ENCODE results near the gene MPP3. TPM values are rescaled to one million over a fixed set of nuclear protein-coding genes. Genes with fewer than 3 reads are reported as not detected.

Gene MPP3
- total and polyA plus RNA-seq, 7 experiments from 2014 or later: 0.32 to 1.4 TPM; not detected in 5

GRCh38 chr17:43812396-43813265 lies 20.3 kb downstream of the MPP3 start:
- CTCF ChIA-PET: no interaction called here
- POLR2A ChIA-PET: no interaction called here
- H3K36me3 ChIP-seq (ENCODE audit: control insufficient read depth in 2 of 3, insufficient read depth in 3 of 3, low read length in 3 of 3): no peaks in the 10 kb centered on the region
- Mint-ChIP-seq H3K27ac (no peak overlapping the region), H3K9me3 (no peaks in the 10 kb centered on the region), H3K36me3 (no peaks in the 10 kb centered on the region), H3K4me3 (no peak overlapping the region), H3K27me3 (peaks cover 0 to 15% (median 0%) of the 10 kb centered on the region in 5 donors), H3K4me1 (peaks cover 0 to 3% (median 0%) of the 10 kb centered on the region in 7 donors)
- intact Hi-C loops (cut with micrococcal nuclease): no loop called here
- no peak for ATAC-seq
- no peak overlapping the region for H3K27ac ChIP-seq (ENCODE audit: low read depth, low read length)
- no peak overlapping the region for H3K4me3 ChIP-seq (ENCODE audit: low read length)
- H3K4me1 ChIP-seq (ENCODE audit: control insufficient read depth in 2 of 2, insufficient read depth in 2 of 2, low read length in 2 of 2): no peaks in the 10 kb centered on the region
- no peaks in the 10 kb centered on the region for H3K9me3 ChIP-seq (ENCODE audit: control insufficient read depth in 2 of 3, low read length in 3 of 3)
- no peaks in the 10 kb centered on the region for H3K27me3 ChIP-seq (ENCODE audit: control insufficient read depth in 2 of 2, insufficient read depth in 2 of 2, low read length in 2 of 2)
- DNase-seq: no peak

- ATAC-seq (no peak), DNase-seq (no peak)
- no peaks in the 10 kb centered on the region for H3K36me3 ChIP-seq (ENCODE audit: control insufficient read depth in 2 of 3, insufficient read depth in 3 of 3, low read length in 3 of 3)
- no peaks in the 10 kb centered on the region for H3K36me3 Mint-ChIP-seq
- POLR2A ChIA-PET: no interaction called here
- no peaks in the 10 kb centered on the region for H3K27me3 ChIP-seq (ENCODE audit: control insufficient read depth in 2 of 2, insufficient read depth in 2 of 2, low read length in 2 of 2)
- no peak overlapping the region for H3K4me3 Mint-ChIP-seq
- intact Hi-C loops (cut with micrococcal nuclease): no loop called here
- CTCF ChIA-PET: no interaction called here
- no peak overlapping the region for H3K27ac ChIP-seq (ENCODE audit: low read depth, low read length)
- peaks cover 0 to 3% (median 0%) of the 10 kb centered on the region in 7 donors for H3K4me1 Mint-ChIP-seq
- H3K27ac Mint-ChIP-seq: no peak overlapping the region
- H3K9me3 Mint-ChIP-seq: no peaks in the 10 kb centered on the region
- no peaks in the 10 kb centered on the region for H3K9me3 ChIP-seq (ENCODE audit: control insufficient read depth in 2 of 3, low read length in 3 of 3)
- H3K4me1 ChIP-seq (ENCODE audit: control insufficient read depth in 2 of 2, insufficient read depth in 2 of 2, low read length in 2 of 2): no peaks in the 10 kb centered on the region
- peaks cover 0 to 16% (median 0%) of the 10 kb centered on the region in 5 donors for H3K27me3 Mint-ChIP-seq
- H3K4me3 ChIP-seq (ENCODE audit: low read length): no peak overlapping the region
Measured at GRCh38 chr17:43810823-43811222, 22.1 kb downstream of the MPP3 start.

GRCh38 chr17:43810226-43810715 lies 22.7 kb downstream of the MPP3 start:
- Mint-ChIP-seq H3K27ac (no peak overlapping the region), H3K27me3 (peaks cover 0 to 22% (median 3%) of the 10 kb centered on the region in 5 donors), H3K4me1 (peaks cover 0 to 3% (median 0%) of the 10 kb centered on the region in 7 donors), H3K4me3 (no peak overlapping the region), H3K36me3 (no peaks in the 10 kb centered on the region), H3K9me3 (no peaks in the 10 kb centered on the region)
- H3K9me3 ChIP-seq (ENCODE audit: control insufficient read depth in 2 of 3, low read length in 3 of 3): no peaks in the 10 kb centered on the region
- ChIA-PET POLR2A (no interaction called here), CTCF (no interaction called here)
- H3K27ac ChIP-seq (ENCODE audit: low read depth, low read length): no peak overlapping the region
- no peaks in the 10 kb centered on the region for H3K4me1 ChIP-seq (ENCODE audit: control insufficient read depth in 2 of 2, insufficient read depth in 2 of 2, low read length in 2 of 2)
- H3K4me3 ChIP-seq (ENCODE audit: low read length): no peak overlapping the region
- ATAC-seq (no peak), DNase-seq (no peak)
- no peaks in the 10 kb centered on the region for H3K36me3 ChIP-seq (ENCODE audit: control insufficient read depth in 2 of 3, insufficient read depth in 3 of 3, low read length in 3 of 3)
- intact Hi-C loops (cut with micrococcal nuclease): no loop called here
- H3K27me3 ChIP-seq (ENCODE audit: control insufficient read depth in 2 of 2, insufficient read depth in 2 of 2, low read length in 2 of 2): no peaks in the 10 kb centered on the region

GRCh38 chr17:43809121-43809520 lies 23.8 kb downstream of the MPP3 start:
- ATAC-seq (no peak), DNase-seq (no peak)
- Mint-ChIP-seq H3K27ac (no peak overlapping the region), H3K36me3 (no peaks in the 10 kb centered on the region), H3K9me3 (no peaks in the 10 kb centered on the region), H3K27me3 (peaks cover 0 to 33% (median 8%) of the 10 kb centered on the region in 5 donors), H3K4me1 (no peaks in the 10 kb centered on the region), H3K4me3 (no peak overlapping the region)
- H3K27ac ChIP-seq (ENCODE audit: low read depth, low read length): no peak overlapping the region
- H3K4me3 ChIP-seq (ENCODE audit: low read length): no peak overlapping the region
- ChIA-PET POLR2A (no interaction called here), CTCF (no interaction called here)
- H3K4me1 ChIP-seq (ENCODE audit: control insufficient read depth in 2 of 2, insufficient read depth in 2 of 2, low read length in 2 of 2): no peaks in the 10 kb centered on the region
- no peaks in the 10 kb centered on the region for H3K9me3 ChIP-seq (ENCODE audit: control insufficient read depth in 2 of 3, low read length in 3 of 3)
- no peaks in the 10 kb centered on the region for H3K27me3 ChIP-seq (ENCODE audit: control insufficient read depth in 2 of 2, insufficient read depth in 2 of 2, low read length in 2 of 2)
- no peaks in the 10 kb centered on the region for H3K36me3 ChIP-seq (ENCODE audit: control insufficient read depth in 2 of 3, insufficient read depth in 3 of 3, low read length in 3 of 3)
- intact Hi-C loops (cut with micrococcal nuclease): no loop called here

DNA sequence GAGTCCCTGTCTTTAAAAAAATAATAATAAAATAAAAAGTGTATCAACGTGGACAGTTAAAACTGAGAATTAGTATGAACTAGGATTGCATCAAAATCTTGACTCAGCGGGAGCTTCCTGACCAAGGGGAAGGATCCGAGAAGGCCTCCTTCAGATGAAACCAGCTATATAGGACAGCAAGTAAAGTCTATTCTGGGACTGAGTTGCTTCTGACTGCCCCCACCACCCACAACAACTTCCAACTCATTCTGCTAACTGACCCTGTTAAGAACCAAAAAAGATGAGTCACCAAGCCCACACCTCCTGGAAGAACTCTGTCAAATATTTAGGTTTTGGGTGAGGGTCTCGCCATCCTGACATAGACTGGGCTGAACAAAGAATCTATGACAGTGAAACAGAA lies 24.9 kb downstream of the MPP3 start:
- peaks cover 3 to 42% (median 8%) of the 10 kb centered on the region in 5 donors for H3K27me3 Mint-ChIP-seq
- no peaks in the 10 kb centered on the region for H3K27me3 ChIP-seq (ENCODE audit: control insufficient read depth in 2 of 2, insufficient read depth in 2 of 2, low read length in 2 of 2)
- no peaks in the 10 kb centered on the region for H3K9me3 Mint-ChIP-seq
- H3K36me3 ChIP-seq (ENCODE audit: control insufficient read depth in 2 of 3, insufficient read depth in 3 of 3, low read length in 3 of 3): no peaks in the 10 kb centered on the region
- ATAC-seq: no peak
- H3K4me1 Mint-ChIP-seq: no peaks in the 10 kb centered on the region
- H3K4me1 ChIP-seq (ENCODE audit: control insufficient read depth in 2 of 2, insufficient read depth in 2 of 2, low read length in 2 of 2): no peaks in the 10 kb centered on the region
- no peak overlapping the region for H3K4me3 Mint-ChIP-seq
- POLR2A ChIA-PET: no interaction called here
- H3K9me3 ChIP-seq (ENCODE audit: control insufficient read depth in 2 of 3, low read length in 3 of 3): no peaks in the 10 kb centered on the region
- intact Hi-C loops (cut with micrococcal nuclease): no loop called here
- CTCF ChIA-PET: no interaction called here
- H3K36me3 Mint-ChIP-seq: no peaks in the 10 kb centered on the region
- DNase-seq: no peak
- H3K27ac ChIP-seq (ENCODE audit: low read depth, low read length): no peak overlapping the region
- H3K4me3 ChIP-seq (ENCODE audit: low read length): no peak overlapping the region
- no peak overlapping the region for H3K27ac Mint-ChIP-seq

DNA sequence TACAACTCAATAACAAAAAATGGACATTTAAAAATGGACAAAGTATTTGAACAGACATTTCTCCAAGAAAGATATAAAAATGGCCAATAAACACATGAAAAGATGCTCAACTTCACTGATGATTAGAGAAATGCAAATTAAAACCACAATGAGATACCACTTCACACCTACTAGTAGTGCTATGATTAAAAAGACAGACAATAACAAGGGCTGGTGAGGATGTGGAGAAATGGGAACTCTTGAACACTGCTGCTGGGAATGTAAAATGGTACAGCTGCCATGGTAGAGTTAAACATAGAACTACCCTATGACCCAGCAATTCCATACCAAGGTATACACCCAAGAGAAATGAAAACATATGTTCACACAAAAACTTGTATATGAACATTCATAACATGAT lies 27.8 kb downstream of the MPP3 start:
- H3K27ac Mint-ChIP-seq: no peak overlapping the region
- no peaks in the 10 kb centered on the region for H3K4me1 Mint-ChIP-seq
- DNase-seq (no peak), ATAC-seq (no peak)
- H3K9me3 ChIP-seq (ENCODE audit: control insufficient read depth in 2 of 3, low read length in 3 of 3): no peaks in the 10 kb centered on the region
- ChIA-PET POLR2A (no interaction called here), CTCF (no interaction called here)
- no peaks in the 10 kb centered on the region for H3K36me3 Mint-ChIP-seq
- no peak overlapping the region for H3K4me3 Mint-ChIP-seq
- H3K4me1 ChIP-seq (ENCODE audit: control insufficient read depth in 2 of 2, insufficient read depth in 2 of 2, low read length in 2 of 2): no peaks in the 10 kb centered on the region
- intact Hi-C loops (cut with micrococcal nuclease): no loop called here
- no peak overlapping the region for H3K27ac ChIP-seq (ENCODE audit: low read depth, low read length)
- no peaks in the 10 kb centered on the region for H3K9me3 Mint-ChIP-seq
- H3K27me3 ChIP-seq (ENCODE audit: control insufficient read depth in 2 of 2, insufficient read depth in 2 of 2, low read length in 2 of 2): no peaks in the 10 kb centered on the region
- H3K4me3 ChIP-seq (ENCODE audit: low read length): no peak overlapping the region
- H3K27me3 Mint-ChIP-seq: peaks cover 4 to 47% (median 11%) of the 10 kb centered on the region in 5 donors
- no peaks in the 10 kb centered on the region for H3K36me3 ChIP-seq (ENCODE audit: control insufficient read depth in 2 of 3, insufficient read depth in 3 of 3, low read length in 3 of 3)

DNA sequence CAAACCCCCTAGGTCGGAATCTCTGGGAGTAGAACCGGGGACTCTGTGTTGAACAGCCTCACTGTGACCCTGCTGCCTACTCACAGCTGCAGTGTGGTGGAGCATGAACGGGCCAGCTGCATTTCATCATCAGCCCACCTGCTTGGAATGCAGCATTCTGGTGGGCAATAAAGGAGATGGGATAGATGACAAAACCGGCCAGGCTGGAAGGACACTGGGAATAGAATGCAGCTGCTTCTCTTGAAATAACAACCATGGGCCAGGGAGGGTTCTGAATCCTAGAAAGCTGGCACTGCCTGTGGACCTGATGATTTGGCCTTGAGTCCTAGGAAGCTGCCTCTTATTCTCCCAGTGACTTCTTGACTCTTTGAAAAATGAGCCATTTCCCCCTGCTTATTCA lies 29.2 kb downstream of the MPP3 start:
- intact Hi-C loops (cut with micrococcal nuclease): no loop called here

More for the DNA sequence above, 29.2 kb downstream of the MPP3 start:
- ChIA-PET POLR2A (no interaction called here), CTCF (no interaction called here)
- Mint-ChIP-seq H3K4me1 (no peaks in the 10 kb centered on the region), H3K9me3 (no peaks in the 10 kb centered on the region), H3K27ac (no peak overlapping the region), H3K36me3 (no peaks in the 10 kb centered on the region), H3K4me3 (no peak overlapping the region), H3K27me3 (peaks cover 9 to 45% (median 12%) of the 10 kb centered on the region in 5 donors)
- ATAC-seq: no peak
- H3K9me3 ChIP-seq (ENCODE audit: control insufficient read depth in 2 of 3, low read length in 3 of 3): no peaks in the 10 kb centered on the region
- no peaks in the 10 kb centered on the region for H3K4me1 ChIP-seq (ENCODE audit: control insufficient read depth in 2 of 2, insufficient read depth in 2 of 2, low read length in 2 of 2)
- no peaks in the 10 kb centered on the region for H3K27me3 ChIP-seq (ENCODE audit: control insufficient read depth in 2 of 2, insufficient read depth in 2 of 2, low read length in 2 of 2)
- H3K36me3 ChIP-seq (ENCODE audit: control insufficient read depth in 2 of 3, insufficient read depth in 3 of 3, low read length in 3 of 3): no peaks in the 10 kb centered on the region
- H3K27ac ChIP-seq (ENCODE audit: low read depth, low read length): no peak overlapping the region
- DNase-seq: no peak
- no peak overlapping the region for H3K4me3 ChIP-seq (ENCODE audit: low read length)

All from naive thymus-derived CD4-positive, alpha-beta T cell (primary cell).